ENCODE results near the gene SLC13A4.

DNA sequence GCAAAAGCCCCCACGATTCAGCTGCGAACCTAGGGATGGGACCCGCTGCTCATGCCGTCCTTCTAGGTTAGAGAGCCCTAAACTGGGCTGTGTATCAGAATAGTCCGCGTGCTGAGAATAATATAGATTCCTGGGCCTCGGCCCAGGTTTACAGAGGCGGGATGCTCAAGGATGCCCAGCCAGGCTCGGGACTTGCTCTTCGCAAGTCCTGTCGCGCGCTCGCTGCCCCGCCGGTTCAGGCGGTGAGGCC lies 65.9 kb downstream of the SLC13A4 start:
- TF ChIP-seq, protein P1, sequence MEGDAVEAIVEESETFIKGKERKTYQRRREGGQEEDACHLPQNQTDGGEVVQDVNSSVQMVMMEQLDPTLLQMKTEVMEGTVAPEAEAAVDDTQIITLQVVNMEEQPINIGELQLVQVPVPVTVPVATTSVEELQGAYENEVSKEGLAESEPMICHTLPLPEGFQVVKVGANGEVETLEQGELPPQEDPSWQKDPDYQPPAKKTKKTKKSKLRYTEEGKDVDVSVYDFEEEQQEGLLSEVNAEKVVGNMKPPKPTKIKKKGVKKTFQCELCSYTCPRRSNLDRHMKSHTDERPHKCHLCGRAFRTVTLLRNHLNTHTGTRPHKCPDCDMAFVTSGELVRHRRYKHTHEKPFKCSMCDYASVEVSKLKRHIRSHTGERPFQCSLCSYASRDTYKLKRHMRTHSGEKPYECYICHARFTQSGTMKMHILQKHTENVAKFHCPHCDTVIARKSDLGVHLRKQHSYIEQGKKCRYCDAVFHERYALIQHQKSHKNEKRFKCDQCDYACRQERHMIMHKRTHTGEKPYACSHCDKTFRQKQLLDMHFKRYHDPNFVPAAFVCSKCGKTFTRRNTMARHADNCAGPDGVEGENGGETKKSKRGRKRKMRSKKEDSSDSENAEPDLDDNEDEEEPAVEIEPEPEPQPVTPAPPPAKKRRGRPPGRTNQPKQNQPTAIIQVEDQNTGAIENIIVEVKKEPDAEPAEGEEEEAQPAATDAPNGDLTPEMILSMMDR (conservative IDR thresholded peaks at IDR 0.05 in 1 of 2, IDR thresholded peaks at IDR 0.05 in 1 of 2; ENCODE audit: extremely low read depth in 1 of 2, insufficient read depth in 1 of 2, low read depth in 1 of 2, low read length in 2 of 2), result peak in 1 of 2 donors; percentile 86
- TF ChIP-seq EZH2 (IDR thresholded peaks at IDR 0.05; ENCODE audit: borderline replicate concordance, low read length), result no peak
